RCC 7860 (cell line): ENCODE measurements around the gene NTSR1.
A peak's percentile ranks its signal among the peaks of the same experiment; 100 is the strongest.

ENCODE experiments used
- DNase-seq: peaks from one replicate; pipeline ENCODE4 v3.0.0-alpha.2; 2015; ENCODE audit warnings: low spot score
- FAIRE-seq: peaks from 2 replicates; lab custom pipeline; 2012; peaks lifted over from hg19 to GRCh38; lab: Jason Lieb, UNC

Gene NTSR1

GRCh38 chr20:62692801-62693523 is 15.7 kb upstream of the NTSR1 start:
- DNase-seq: no peak
- FAIRE-seq: no peak

GRCh38 chr20:62693524-62693922 is 15.1 kb upstream of the NTSR1 start:
- FAIRE-seq (no peak), DNase-seq (no peak)

GRCh38 chr20:62694106-62694505 is 14.5 kb upstream of the NTSR1 start:
- DNase-seq (no peak), FAIRE-seq (no peak)

- no peak for FAIRE-seq
These were observed 13.8 kb upstream of the NTSR1 start for GRCh38 chr20:62694868-62695267.

GRCh38 chr20:62695448-62696414 is 12.9 kb upstream of the NTSR1 start:
- DNase-seq (no peak), FAIRE-seq (no peak)

More at GRCh38 chr20:62694868-62695267, 13.8 kb upstream of the NTSR1 start:
- no peak for DNase-seq

GRCh38 chr20:62696434-62696957 is 12.1 kb upstream of the NTSR1 start:
- FAIRE-seq (no peak), DNase-seq (no peak)

- FAIRE-seq (no peak), DNase-seq (no peak)
These were observed 11.6 kb upstream of the NTSR1 start for GRCh38 chr20:62696989-62697388.

- FAIRE-seq (no peak), DNase-seq (no peak)
These were observed 11.1 kb upstream of the NTSR1 start for GRCh38 chr20:62697468-62697912.

GRCh38 chr20:62698231-62698630 is 10.4 kb upstream of the NTSR1 start:
- FAIRE-seq: no peak
- DNase-seq: no peak

GRCh38 chr20:62699296-62699695 is 9.3 kb upstream of the NTSR1 start:
- DNase-seq: no peak
- no peak for FAIRE-seq

- FAIRE-seq: no peak
- no peak for DNase-seq
These were observed 8.9 kb upstream of the NTSR1 start for GRCh38 chr20:62699741-62700140.

GRCh38 chr20:62700261-62700930 is 8.2 kb upstream of the NTSR1 start:
- DNase-seq: no peak
- FAIRE-seq: no peak

- FAIRE-seq (no peak), DNase-seq (no peak)
These were observed 7.2 kb upstream of the NTSR1 start for GRCh38 chr20:62701161-62702012.

- DNase-seq (no peak), FAIRE-seq (no peak)
These were observed 6.7 kb upstream of the NTSR1 start for GRCh38 chr20:62702013-62702300.

- FAIRE-seq: peak; percentile 87
- DNase-seq: peak; percentile 85
These were observed 5.5 kb upstream of the NTSR1 start for GRCh38 chr20:62702895-62703852.

GRCh38 chr20:62703853-62704228 is 4.8 kb upstream of the NTSR1 start:
- FAIRE-seq: no peak
- no peak for DNase-seq

GRCh38 chr20:62704341-62704948 is 4.2 kb upstream of the NTSR1 start:
- FAIRE-seq: no peak

GRCh38 chr20:62705627-62706026 is 3.0 kb upstream of the NTSR1 start:
- DNase-seq (no peak), FAIRE-seq (no peak)

More at GRCh38 chr20:62704341-62704948, 4.2 kb upstream of the NTSR1 start:
- DNase-seq: peak; percentile 76

GRCh38 chr20:62706344-62706743 is 2.3 kb upstream of the NTSR1 start:
- no peak for FAIRE-seq
- no peak for DNase-seq
